GM21528 (cell line): Measurements from ENCODE around the gene ANKRD27.
"Not testable (repeated sequence)": the region's sequence is repeated elsewhere in the genome, so short reads cannot be mapped to it uniquely, and the experiment has no call there.

Experiments
- ATAC-seq: cut with Tn5 transposase; IDR thresholded peaks from one replicate; pipeline ENCODE4 v1.9.1; 2021; ENCODE audit warnings: mild to moderate bottlenecking, moderate library complexity; ENCODE audit not compliant: unreplicated experiment, low FRiP score

ANKRD27 gene

GRCh38 chr19:32611161-32611560 lies 63.8 kb downstream of the ANKRD27 start:
- no peak for ATAC-seq

GRCh38 chr19:32607479-32607878 lies 67.5 kb downstream of the ANKRD27 start:
- no peak for ATAC-seq

- no peak for ATAC-seq
Measured at GRCh38 chr19:32606289-32606688, 68.7 kb downstream of the ANKRD27 start.

GRCh38 chr19:32605544-32605943 lies 69.4 kb downstream of the ANKRD27 start:
- no peak for ATAC-seq

- no peak for ATAC-seq
Measured at GRCh38 chr19:32603961-32604360, 71.0 kb downstream of the ANKRD27 start.

- no peak for ATAC-seq
Measured at GRCh38 chr19:32599736-32600157, 75.2 kb downstream of the ANKRD27 start.

- no peak for ATAC-seq
Measured at GRCh38 chr19:32599258-32599657, 75.7 kb downstream of the ANKRD27 start.

- ATAC-seq, result no peak
Measured at GRCh38 chr19:32598022-32598421, 77.0 kb downstream of the ANKRD27 start.

- ATAC-seq, result no peak
Measured at GRCh38 chr19:32595491-32595890, 79.5 kb downstream of the ANKRD27 start.

GRCh38 chr19:32594021-32594420 lies 81.0 kb downstream of the ANKRD27 start:
- ATAC-seq, result no peak

GRCh38 chr19:32587747-32588504 lies 87.1 kb downstream of the ANKRD27 start:
- not testable (repeated sequence) for ATAC-seq

- no peak for ATAC-seq
Measured at GRCh38 chr19:32581705-32582179, 93.2 kb downstream of the ANKRD27 start.

- ATAC-seq, result peak; percentile 94
Measured at GRCh38 chr19:32580901-32581704, 93.9 kb downstream of the ANKRD27 start, which contains the start of gene PDCD5. Gene PDCD5, plus strand, starts transcription at chr19:32581190. Its CDS starts 72 bp downstream, at chr19:32581262.

GRCh38 chr19:32580353-32580900 lies 94.6 kb downstream of the ANKRD27 start:
- peak; percentile 39 for ATAC-seq

GRCh38 chr19:32576790-32577189 lies 98.2 kb downstream of the ANKRD27 start:
- ATAC-seq, result no peak

GRCh38 chr19:32573492-32573794 lies 101.5 kb downstream of the ANKRD27 start:
- ATAC-seq, result no peak

GRCh38 chr19:32572700-32573491 lies 102.1 kb downstream of the ANKRD27 start:
- not testable (repeated sequence) for ATAC-seq

GRCh38 chr19:32571471-32572075 lies 103.4 kb downstream of the ANKRD27 start:
- ATAC-seq, result not testable (repeated sequence)

- no peak for ATAC-seq
Measured at GRCh38 chr19:32570081-32570785, 104.7 kb downstream of the ANKRD27 start.
